ENCODE results near the gene MOB3A.
"Not testable (repeated sequence)": the region's sequence is repeated elsewhere in the genome, so short reads cannot be mapped to it uniquely, and the experiment has no call there.

Gene MOB3A

GRCh38 chr19:2129892-2130770 is 34.0 kb upstream of the MOB3A start:
- no peak for DNase-seq (ENCODE audit: low read depth)
- no peak for TF ChIP-seq CTCF (conservative IDR thresholded peaks at IDR 0.05; ENCODE audit: low read depth, low read length)
- H3K4me3 ChIP-seq (ENCODE audit: low read length), result no peak overlapping the region

DNA sequence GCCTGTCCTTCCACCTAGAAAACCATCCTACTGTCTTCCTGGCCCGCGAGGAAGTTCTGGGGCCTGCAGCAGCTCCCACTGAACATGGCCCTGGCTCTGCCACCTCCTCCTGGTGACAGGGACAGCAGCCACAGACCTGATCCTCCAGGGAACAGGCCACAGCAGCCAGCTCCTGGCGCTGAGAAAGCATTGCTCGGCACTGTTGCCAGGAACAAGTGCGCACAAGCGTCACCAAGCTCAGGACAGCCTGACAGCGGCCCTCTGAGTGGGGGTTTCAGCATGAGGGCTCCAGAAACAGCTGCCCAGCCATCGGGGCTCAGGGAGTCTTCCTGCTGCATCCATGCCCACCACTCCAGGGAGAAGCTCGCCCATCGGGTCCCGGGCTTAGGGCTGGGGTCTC is 33.4 kb upstream of the MOB3A start:
- no peak for DNase-seq (ENCODE audit: low read depth)
- TF ChIP-seq CTCF (conservative IDR thresholded peaks at IDR 0.05; ENCODE audit: low read depth, low read length), result no peak
- H3K4me3 ChIP-seq (ENCODE audit: low read length), result no peak overlapping the region

- no peak for DNase-seq (ENCODE audit: low read depth)
- H3K4me3 ChIP-seq (ENCODE audit: low read length), result no peak overlapping the region
- no peak for TF ChIP-seq CTCF (conservative IDR thresholded peaks at IDR 0.05; ENCODE audit: low read depth, low read length)
Measured at GRCh38 chr19:2129022-2129421, 32.9 kb upstream of the MOB3A start.

DNA sequence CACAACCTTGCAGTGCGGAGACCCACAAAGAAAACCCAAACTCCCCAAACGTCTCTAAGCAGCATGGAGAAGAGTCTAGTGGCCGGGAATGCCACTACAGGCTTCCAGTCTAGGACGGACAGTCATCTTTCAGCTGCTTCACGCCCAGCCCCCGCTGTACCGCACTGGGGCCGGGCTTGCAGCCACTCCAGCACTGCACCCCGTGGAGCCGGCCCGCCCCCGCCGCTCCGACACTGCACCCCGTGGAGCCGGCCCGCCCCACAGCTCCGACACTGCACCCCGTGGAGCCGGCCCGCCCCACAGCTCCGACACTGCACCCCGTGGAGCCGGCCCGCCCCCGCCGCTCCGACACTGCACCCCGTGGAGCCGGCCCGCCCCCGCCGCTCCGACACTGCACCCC is 32.1 kb upstream of the MOB3A start:
- H3K4me3 ChIP-seq (ENCODE audit: low read length), result not testable (repeated sequence)

DNA sequence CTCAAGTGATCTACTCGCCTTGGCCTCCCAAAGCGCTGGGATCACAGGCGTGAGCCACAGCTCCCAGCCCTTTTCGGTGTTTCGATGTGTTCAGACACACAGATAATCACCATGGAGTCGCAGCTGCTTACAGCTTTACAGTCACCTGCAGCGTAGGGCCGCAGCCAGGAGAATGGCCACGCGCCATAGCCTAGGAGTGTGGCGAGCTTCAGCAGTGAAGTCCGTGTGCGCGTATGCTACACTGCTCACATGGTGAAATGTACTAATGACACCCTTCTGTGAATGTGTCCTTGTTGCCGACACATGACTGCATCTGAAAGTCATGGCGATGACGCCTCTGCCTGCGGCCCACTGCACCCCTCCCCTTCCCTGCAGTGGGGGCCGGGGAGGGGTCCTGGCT is 31.6 kb upstream of the MOB3A start:
- DNase-seq (ENCODE audit: low read depth), result no peak
- TF ChIP-seq CTCF (conservative IDR thresholded peaks at IDR 0.05; ENCODE audit: low read depth, low read length), result no peak
- H3K4me3 ChIP-seq (ENCODE audit: low read length), result no peak overlapping the region

More for the DNA sequence above, 32.1 kb upstream of the MOB3A start:
- not testable (repeated sequence) for DNase-seq (ENCODE audit: low read depth)

DNA sequence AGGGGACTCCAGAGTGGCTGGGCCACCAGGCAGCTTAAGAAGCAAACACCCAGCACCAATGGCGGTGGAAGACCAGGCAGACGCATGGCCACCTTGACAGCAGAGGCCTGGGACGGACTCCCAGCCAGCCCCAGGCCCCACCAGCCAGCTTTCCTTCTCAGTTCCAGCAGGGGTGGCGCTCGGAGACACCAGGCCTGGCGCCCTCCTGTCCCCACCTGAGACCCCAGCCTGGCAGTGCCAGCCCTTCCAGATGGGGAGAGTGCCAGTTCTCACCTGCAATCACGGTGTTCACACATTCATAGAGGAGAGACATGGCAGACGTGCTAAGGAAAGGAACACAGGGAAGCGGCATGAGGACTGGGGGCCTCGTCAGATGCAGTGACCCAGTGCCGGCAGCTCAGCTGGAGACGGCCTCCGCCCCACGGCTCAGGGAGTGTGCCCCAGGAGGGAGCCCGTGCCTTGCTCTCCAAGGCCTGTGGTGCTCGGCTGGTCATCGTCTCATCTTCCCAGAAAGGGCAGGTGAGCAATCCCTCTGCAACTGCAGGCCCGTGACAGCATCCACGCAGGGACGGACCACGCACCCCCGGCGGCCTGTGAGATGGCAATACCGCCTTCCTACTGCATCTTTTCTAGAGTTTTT is 30.9 kb upstream of the MOB3A start:
- no peak for DNase-seq (ENCODE audit: low read depth)
- no peak overlapping the region for H3K4me3 ChIP-seq (ENCODE audit: low read length)
- no peak for TF ChIP-seq CTCF (conservative IDR thresholded peaks at IDR 0.05; ENCODE audit: low read depth, low read length)

- TF ChIP-seq CTCF (conservative IDR thresholded peaks at IDR 0.05; ENCODE audit: low read depth, low read length), result no peak
- DNase-seq (ENCODE audit: low read depth), result no peak
- no peak overlapping the region for H3K4me3 ChIP-seq (ENCODE audit: low read length)
Measured at GRCh38 chr19:2123682-2124387, 27.7 kb upstream of the MOB3A start.
